ENCODE data around the gene PPM1L.

DNA sequence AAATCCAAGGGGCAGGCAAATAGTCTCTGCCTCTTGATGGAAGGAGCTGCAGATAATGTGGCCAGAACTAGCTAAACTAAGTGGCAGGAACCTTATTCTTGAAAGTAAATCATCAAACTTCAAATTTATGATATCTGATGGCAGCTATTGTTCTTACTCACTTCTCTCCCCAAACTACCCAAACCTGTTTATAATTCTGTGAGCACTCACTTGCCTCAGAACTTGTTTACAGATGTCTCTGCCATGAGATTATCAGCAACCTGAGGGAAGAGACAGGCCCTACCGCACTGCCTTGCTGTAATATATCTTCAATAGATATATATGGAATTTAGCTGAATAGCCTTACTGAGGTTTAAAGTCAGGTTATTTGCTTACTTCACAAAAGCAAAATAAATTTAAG lies 351.3 kb downstream of the PPM1L start:
- no peak for TF ChIP-seq ZNF565 (CRISPR knock-in tag; conservative IDR thresholded peaks at IDR 0.05; ENCODE audit: low read depth)
- no peak for TF ChIP-seq ISL1 (CRISPR knock-in tag; IDR thresholded peaks at IDR 0.05)
- TF ChIP-seq ESRRG (CRISPR knock-in tag; IDR thresholded peaks at IDR 0.05) = no peak
- no peak for TF ChIP-seq ZFP3 (CRISPR knock-in tag; IDR thresholded peaks at IDR 0.05)
- TF ChIP-seq, protein P1, sequence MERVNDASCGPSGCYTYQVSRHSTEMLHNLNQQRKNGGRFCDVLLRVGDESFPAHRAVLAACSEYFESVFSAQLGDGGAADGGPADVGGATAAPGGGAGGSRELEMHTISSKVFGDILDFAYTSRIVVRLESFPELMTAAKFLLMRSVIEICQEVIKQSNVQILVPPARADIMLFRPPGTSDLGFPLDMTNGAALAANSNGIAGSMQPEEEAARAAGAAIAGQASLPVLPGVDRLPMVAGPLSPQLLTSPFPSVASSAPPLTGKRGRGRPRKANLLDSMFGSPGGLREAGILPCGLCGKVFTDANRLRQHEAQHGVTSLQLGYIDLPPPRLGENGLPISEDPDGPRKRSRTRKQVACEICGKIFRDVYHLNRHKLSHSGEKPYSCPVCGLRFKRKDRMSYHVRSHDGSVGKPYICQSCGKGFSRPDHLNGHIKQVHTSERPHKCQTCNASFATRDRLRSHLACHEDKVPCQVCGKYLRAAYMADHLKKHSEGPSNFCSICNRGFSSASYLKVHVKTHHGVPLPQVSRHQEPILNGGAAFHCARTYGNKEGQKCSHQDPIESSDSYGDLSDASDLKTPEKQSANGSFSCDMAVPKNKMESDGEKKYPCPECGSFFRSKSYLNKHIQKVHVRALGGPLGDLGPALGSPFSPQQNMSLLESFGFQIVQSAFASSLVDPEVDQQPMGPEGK (CRISPR knock-in tag; IDR thresholded peaks at IDR 0.05; ENCODE audit: borderline replicate concordance) = no peak
- TF ChIP-seq, protein P2, sequence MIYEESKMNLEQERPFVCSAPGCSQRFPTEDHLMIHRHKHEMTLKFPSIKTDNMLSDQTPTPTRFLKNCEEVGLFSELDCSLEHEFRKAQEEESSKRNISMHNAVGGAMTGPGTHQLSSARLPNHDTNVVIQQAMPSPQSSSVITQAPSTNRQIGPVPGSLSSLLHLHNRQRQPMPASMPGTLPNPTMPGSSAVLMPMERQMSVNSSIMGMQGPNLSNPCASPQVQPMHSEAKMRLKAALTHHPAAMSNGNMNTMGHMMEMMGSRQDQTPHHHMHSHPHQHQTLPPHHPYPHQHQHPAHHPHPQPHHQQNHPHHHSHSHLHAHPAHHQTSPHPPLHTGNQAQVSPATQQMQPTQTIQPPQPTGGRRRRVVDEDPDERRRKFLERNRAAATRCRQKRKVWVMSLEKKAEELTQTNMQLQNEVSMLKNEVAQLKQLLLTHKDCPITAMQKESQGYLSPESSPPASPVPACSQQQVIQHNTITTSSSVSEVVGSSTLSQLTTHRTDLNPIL (CRISPR knock-in tag; IDR thresholded peaks at IDR 0.05; ENCODE audit: low read depth) = no peak
- TF ChIP-seq RARB (CRISPR knock-in tag; IDR thresholded peaks at IDR 0.05) = no peak
- no peak for TF ChIP-seq ZFP30 (CRISPR knock-in tag; IDR thresholded peaks at IDR 0.05)
- TF ChIP-seq ARNTL (CRISPR knock-in tag; IDR thresholded peaks at IDR 0.05; ENCODE audit: borderline replicate concordance, low read depth) = no peak
- no peak for TF ChIP-seq TCF4 (CRISPR knock-in tag; IDR thresholded peaks at IDR 0.05; ENCODE audit: borderline replicate concordance)

Measured in SK-N-SH treated with all-trans-retinoic acid at 6 μM for 48 hours (cell line).